ENCODE measurements around the gene TMEM132E.

- TF ChIP-seq, protein P1, sequence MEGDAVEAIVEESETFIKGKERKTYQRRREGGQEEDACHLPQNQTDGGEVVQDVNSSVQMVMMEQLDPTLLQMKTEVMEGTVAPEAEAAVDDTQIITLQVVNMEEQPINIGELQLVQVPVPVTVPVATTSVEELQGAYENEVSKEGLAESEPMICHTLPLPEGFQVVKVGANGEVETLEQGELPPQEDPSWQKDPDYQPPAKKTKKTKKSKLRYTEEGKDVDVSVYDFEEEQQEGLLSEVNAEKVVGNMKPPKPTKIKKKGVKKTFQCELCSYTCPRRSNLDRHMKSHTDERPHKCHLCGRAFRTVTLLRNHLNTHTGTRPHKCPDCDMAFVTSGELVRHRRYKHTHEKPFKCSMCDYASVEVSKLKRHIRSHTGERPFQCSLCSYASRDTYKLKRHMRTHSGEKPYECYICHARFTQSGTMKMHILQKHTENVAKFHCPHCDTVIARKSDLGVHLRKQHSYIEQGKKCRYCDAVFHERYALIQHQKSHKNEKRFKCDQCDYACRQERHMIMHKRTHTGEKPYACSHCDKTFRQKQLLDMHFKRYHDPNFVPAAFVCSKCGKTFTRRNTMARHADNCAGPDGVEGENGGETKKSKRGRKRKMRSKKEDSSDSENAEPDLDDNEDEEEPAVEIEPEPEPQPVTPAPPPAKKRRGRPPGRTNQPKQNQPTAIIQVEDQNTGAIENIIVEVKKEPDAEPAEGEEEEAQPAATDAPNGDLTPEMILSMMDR (IDR thresholded peaks at IDR 0.05) = no peak
- TF ChIP-seq POLR2A (IDR thresholded peaks at IDR 0.05) = no peak
These were observed 66.2 kb downstream of the TMEM132E start for GRCh38 chr17:34645594-34645993.

Data from breast epithelium (tissue), 3 donors.